ENCODE data around the gene ATOH1. TPM values are rescaled to one million over a fixed set of nuclear protein-coding genes. Genes with fewer than 3 reads are reported as not detected.

ATOH1 gene
- total RNA-seq, 4 donors from 2014 or later: not detected

- Histone ChIP-seq H3K4me3 (no peak overlapping the region), H3K27me3 (no peaks in the 10 kb centered on the region), H3K9me3 (no peaks in the 10 kb centered on the region), H3K4me1 (peaks cover 0 to 20% (median 0%) of the 10 kb centered on the region in 4 donors), H3K27ac (no peak overlapping the region), H3K36me3 (no peaks in the 10 kb centered on the region)
- no peak for DNase-seq (ENCODE audit: low spot score in 2 of 2)
- TF ChIP-seq EP300 (IDR thresholded peaks at IDR 0.05): no peak
- TF ChIP-seq POLR2A (IDR thresholded peaks at IDR 0.05): no peak
- no peak for TF ChIP-seq CTCF (IDR thresholded peaks at IDR 0.05)
- WGBS, 2 donors: 96 to 97% methylated on average over 2 of the region's 2 CpGs
These were observed 15.5 kb upstream of the ATOH1 start for GRCh38 chr4:93813092-93813491.

DNA sequence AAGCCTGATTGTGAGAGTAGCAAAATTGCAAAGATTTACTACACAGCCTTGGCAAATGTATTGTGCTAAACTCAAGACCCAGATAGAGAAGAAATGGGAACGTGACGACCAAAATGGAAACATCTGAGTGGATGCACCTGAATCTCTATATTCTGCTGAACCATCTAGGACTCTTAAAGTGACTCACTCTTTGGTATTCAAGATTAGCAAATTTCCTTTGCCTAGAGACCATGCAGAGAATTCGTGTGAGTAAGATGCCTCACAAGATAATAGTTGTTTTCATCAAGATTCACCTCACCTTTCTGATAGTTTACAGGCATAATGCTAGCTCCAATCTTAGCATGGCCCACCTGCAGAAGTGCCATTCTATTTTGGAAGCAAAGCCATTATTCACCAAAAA, 14.4 kb upstream of the ATOH1 start:
- Histone ChIP-seq H3K9me3 (no peaks in the 10 kb centered on the region), H3K27ac (no peak overlapping the region), H3K4me1 (peaks cover 0 to 17% (median 0%) of the 10 kb centered on the region in 4 donors), H3K27me3 (no peaks in the 10 kb centered on the region), H3K4me3 (no peak overlapping the region), H3K36me3 (no peaks in the 10 kb centered on the region)
- 81 to 86% methylated on average over 3 of the region's 3 CpGs for WGBS, 2 donors
- TF ChIP-seq POLR2A (IDR thresholded peaks at IDR 0.05) (no peak), CTCF (IDR thresholded peaks at IDR 0.05) (no peak), EP300 (IDR thresholded peaks at IDR 0.05) (no peak)
- DNase-seq (ENCODE audit: low spot score in 2 of 2): no peak

- peak in 1 of 2 donors; percentile 61 for DNase-seq (ENCODE audit: low spot score in 2 of 2)
These were observed 13.8 kb upstream of the ATOH1 start for GRCh38 chr4:93814722-93815121.

GRCh38 chr4:93825551-93826216, 2.9 kb upstream of the ATOH1 start:
- Histone ChIP-seq H3K4me1 (peaks cover 0 to 34% (median 20%) of the 10 kb centered on the region in 4 donors), H3K4me3 (no peak overlapping the region), H3K36me3 (no peaks in the 10 kb centered on the region), H3K27me3 (peaks cover 0 to 61% of the 10 kb centered on the region in 2 donors), H3K9me3 (no peaks in the 10 kb centered on the region), H3K27ac (no peak overlapping the region)
- TF ChIP-seq POLR2A (IDR thresholded peaks at IDR 0.05): no peak
- no peak for TF ChIP-seq CTCF (IDR thresholded peaks at IDR 0.05)
- TF ChIP-seq EP300 (IDR thresholded peaks at IDR 0.05): no peak
- WGBS, 2 donors: 35 to 39% methylated on average over 4 of the region's 4 CpGs
- DNase-seq (ENCODE audit: low spot score in 2 of 2): no peak

More at GRCh38 chr4:93814722-93815121, 13.8 kb upstream of the ATOH1 start:
- peaks cover 0 to 3% of the 10 kb centered on the region in 2 donors for H3K27me3 ChIP-seq
- WGBS, 2 donors: 47 to 63% methylated on average over 4 of the region's 4 CpGs
- H3K9me3 ChIP-seq: no peaks in the 10 kb centered on the region
- H3K4me3 ChIP-seq: no peak overlapping the region
- TF ChIP-seq EP300 (IDR thresholded peaks at IDR 0.05) (peak in 1 of 2 donors; percentile 53), POLR2A (IDR thresholded peaks at IDR 0.05) (no peak)
- H3K36me3 ChIP-seq: no peaks in the 10 kb centered on the region
- H3K27ac ChIP-seq: no peak overlapping the region
- H3K4me1 ChIP-seq: peaks cover 0 to 13% (median 0%) of the 10 kb centered on the region in 4 donors

GRCh38 chr4:93827272-93827947, 1.1 kb upstream of the ATOH1 start:
- peak overlapping the region in 1 of 4 donors; percentile 47 for H3K4me3 ChIP-seq
- no peak for DNase-seq (ENCODE audit: low spot score in 2 of 2)
- TF ChIP-seq EP300 (IDR thresholded peaks at IDR 0.05): no peak
- TF ChIP-seq CTCF (IDR thresholded peaks at IDR 0.05): no peak
- TF ChIP-seq POLR2A (IDR thresholded peaks at IDR 0.05): no peak
- no peaks in the 10 kb centered on the region for H3K9me3 ChIP-seq
- no peak overlapping the region for H3K27ac ChIP-seq
- WGBS, 2 donors: 3 to 5% methylated on average over 26 of the region's 26 CpGs
- peaks cover 0 to 40% (median 23%) of the 10 kb centered on the region in 4 donors for H3K4me1 ChIP-seq
- H3K27me3 ChIP-seq: peaks cover 3 to 79% of the 10 kb centered on the region in 2 donors
- H3K36me3 ChIP-seq: no peaks in the 10 kb centered on the region
